Astrocyte of the cerebellum (primary cell): ENCODE data around the gene RPP14.

Experiments used
- DNase-seq: peaks from one replicate; pipeline ENCODE4 v3.0.0-alpha.2; 2011; ENCODE audit warnings: low read depth
- H3K4me3 ChIP-seq: 2 replicates; pipeline ENCODE4 v1.5.1; 2011; ENCODE audit warnings: mild to moderate bottlenecking, low read depth, low read length, moderate library complexity
- in situ Hi-C: cut with HindIII; loops from 2 replicates; pipeline ENCODE4 v1.10.0; 2017; ENCODE audit warnings: low sequenced_read_pairs
- TF ChIP-seq, protein P1 (sequence below): IDR thresholded peaks from 2 replicates; pipeline ENCODE4 v1.5.1; 2012; ENCODE audit warnings: low read length, low read depth, moderate library complexity, mild to moderate bottlenecking; ENCODE audit errors: missing control alignments

Gene RPP14

GRCh38 chr3:58322793-58323192 is 16.7 kb downstream of the RPP14 start:
- in situ Hi-C loops, result loop anchor here (5.0 kb wide), 1 partner anchor 90 kb away; no protein-coding TSS in a partner anchor
- no peak overlapping the region for H3K4me3 ChIP-seq
- TF ChIP-seq, protein P1, sequence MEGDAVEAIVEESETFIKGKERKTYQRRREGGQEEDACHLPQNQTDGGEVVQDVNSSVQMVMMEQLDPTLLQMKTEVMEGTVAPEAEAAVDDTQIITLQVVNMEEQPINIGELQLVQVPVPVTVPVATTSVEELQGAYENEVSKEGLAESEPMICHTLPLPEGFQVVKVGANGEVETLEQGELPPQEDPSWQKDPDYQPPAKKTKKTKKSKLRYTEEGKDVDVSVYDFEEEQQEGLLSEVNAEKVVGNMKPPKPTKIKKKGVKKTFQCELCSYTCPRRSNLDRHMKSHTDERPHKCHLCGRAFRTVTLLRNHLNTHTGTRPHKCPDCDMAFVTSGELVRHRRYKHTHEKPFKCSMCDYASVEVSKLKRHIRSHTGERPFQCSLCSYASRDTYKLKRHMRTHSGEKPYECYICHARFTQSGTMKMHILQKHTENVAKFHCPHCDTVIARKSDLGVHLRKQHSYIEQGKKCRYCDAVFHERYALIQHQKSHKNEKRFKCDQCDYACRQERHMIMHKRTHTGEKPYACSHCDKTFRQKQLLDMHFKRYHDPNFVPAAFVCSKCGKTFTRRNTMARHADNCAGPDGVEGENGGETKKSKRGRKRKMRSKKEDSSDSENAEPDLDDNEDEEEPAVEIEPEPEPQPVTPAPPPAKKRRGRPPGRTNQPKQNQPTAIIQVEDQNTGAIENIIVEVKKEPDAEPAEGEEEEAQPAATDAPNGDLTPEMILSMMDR, result no peak
- no peak for DNase-seq

DNA sequence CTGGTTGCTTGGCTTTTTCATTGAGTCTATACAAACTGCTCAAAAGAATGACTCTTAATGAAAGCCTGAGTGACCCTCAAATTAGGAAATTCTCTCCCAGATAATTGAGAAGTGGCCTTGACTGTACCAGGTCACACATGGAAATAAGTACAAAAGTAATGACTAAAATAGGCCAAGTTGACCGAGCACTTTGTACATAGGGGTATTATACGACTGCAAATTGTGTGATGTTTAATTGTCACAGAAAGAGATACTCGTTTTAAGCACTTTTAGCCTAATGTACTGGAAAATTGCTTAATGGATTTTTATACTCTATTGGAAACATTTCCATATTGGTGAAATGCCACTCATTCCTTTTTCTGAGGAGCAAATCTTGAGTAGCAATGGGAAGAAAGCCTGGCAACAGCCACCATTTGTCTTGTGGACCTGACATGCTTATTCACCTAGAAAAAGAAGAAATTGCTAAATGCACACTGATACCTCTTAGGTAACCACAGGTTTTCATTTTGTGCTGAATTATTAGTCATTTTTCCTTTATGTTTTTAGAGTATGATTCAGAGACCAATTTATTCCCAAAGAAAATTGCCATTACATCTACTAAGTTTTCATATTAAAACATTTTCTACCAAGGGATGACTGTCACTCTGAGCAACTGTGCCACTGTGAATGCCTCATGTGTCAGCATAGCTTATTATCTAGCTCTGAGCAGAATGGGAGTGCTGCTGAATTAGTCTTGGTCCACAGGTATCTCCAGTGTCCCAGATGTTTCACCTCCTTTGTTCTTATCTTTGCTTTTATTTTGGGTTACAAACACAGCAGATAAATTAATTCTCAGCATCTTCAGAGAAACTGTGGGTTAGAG is 17.7 kb downstream of the RPP14 start:
- TF ChIP-seq, protein P1, result no peak
- in situ Hi-C loops, result loop anchor here (5.0 kb wide), 1 partner anchor 89 kb away; no protein-coding TSS in a partner anchor
- no peak for DNase-seq
- H3K4me3 ChIP-seq, result no peak overlapping the region

DNA sequence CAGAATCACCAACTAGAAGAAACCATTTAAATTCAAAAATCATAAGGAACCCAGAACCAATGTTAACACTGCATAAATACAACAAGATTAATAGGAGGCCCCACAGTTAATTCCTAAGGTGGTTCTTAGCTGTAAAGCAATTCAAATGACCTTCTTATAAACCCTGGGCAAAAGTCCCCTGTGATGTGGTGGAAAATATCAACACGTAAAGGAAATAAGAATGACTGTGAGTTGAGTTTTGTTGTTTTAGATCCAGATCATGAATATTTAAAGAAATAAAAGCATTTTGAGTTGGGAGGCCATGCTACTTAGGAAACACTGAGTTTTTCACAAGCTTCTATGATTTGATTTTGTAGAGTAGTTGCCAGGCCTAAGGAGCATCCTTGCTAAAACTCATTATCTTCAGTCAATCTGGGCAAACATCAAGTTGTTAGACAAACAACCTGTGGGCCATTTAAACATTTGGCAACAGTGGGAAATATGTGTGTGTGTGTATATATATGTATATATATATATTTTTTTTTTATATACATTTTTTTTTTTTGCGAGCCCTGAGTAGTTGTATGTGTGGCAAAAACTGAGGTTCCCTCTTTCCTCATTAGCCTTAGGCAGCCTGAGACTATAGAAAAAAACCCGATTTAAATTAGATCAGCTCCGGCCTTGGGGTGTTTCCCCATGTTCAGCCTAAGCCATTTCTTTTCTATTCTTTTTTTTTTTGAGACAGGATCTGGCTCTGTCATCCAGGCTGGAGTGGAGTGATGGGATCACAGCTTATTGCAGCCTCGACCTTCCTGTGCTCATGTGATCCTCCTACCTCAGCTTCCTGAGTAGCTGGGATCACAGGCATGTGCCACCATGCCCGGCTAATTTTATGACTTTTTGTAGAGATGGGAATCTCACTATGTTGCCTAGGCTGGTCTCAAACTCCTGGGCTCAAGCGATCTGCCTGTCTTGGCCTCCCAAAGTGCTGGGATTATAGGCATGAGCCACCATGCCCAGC is 18.6 kb downstream of the RPP14 start:
- in situ Hi-C loops, result loop anchor here (5.0 kb wide), 1 partner anchor 88 kb away; no protein-coding TSS in a partner anchor

GRCh38 chr3:58325525-58325992 is 19.5 kb downstream of the RPP14 start:
- no peak for DNase-seq
- no peak overlapping the region for H3K4me3 ChIP-seq
- TF ChIP-seq, protein P1, result no peak
- in situ Hi-C loops, result no loop called here

More for the DNA sequence above, 18.6 kb downstream of the RPP14 start:
- TF ChIP-seq, protein P1, result no peak
- H3K4me3 ChIP-seq, result no peak overlapping the region
- DNase-seq, result peak; percentile 42

DNA sequence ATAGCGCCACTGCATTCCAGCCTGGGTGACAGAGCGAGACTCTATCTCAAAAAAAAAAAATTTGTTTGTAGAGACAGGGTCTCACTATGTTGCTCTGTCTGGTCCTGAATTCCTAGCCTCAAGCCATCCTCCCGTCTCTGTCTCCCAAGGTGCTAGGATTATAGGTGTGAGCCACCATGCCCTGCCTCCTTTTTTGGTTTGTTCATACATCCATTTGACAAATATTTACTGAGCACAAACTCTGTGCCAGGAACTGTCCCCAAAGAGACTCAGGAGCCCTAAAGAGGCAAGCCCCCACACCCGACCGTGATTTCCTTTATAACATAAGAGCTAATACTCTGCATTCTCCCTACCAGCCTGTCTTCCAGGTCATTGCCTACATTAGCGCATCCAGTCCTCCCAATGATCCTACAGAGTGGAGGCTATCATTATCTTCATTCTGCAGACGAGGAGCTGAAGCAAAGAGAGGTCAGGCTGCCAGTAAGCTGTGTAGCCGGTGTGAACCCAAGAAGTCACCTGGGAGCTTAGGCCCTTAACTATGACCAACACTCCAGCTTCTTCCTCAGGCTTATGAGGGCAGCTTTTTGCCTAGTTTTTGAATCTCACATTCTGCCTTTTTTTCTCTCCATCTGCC is 20.3 kb downstream of the RPP14 start:
- TF ChIP-seq, protein P1, result no peak
- in situ Hi-C loops, result no loop called here
- H3K4me3 ChIP-seq, result no peak overlapping the region
- no peak for DNase-seq
